ENCODE measurements around the gene TM4SF5.

TM4SF5 gene, protein sequence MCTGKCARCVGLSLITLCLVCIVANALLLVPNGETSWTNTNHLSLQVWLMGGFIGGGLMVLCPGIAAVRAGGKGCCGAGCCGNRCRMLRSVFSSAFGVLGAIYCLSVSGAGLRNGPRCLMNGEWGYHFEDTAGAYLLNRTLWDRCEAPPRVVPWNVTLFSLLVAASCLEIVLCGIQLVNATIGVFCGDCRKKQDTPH

GRCh38 chr17:4771519-4772234 lies at the start of gene TM4SF5:
Gene TM4SF5, plus strand, starts transcription at chr17:4771886. Its CDS starts 37 bp downstream, at chr17:4771923.
- H3K27me3 ChIP-seq (replicated peaks; ENCODE audit: control insufficient read depth, insufficient read depth, low read length) = no peaks in the 10 kb centered on the region
- no peak within 1 kb of the TSS for H3K4me3 ChIP-seq (replicated peaks; ENCODE audit: low read depth, low read length)
- H3K36me3 ChIP-seq (ENCODE audit: control insufficient read depth, insufficient read depth, low read length) = no peaks in the 10 kb centered on the region
- TF ChIP-seq, protein P1, sequence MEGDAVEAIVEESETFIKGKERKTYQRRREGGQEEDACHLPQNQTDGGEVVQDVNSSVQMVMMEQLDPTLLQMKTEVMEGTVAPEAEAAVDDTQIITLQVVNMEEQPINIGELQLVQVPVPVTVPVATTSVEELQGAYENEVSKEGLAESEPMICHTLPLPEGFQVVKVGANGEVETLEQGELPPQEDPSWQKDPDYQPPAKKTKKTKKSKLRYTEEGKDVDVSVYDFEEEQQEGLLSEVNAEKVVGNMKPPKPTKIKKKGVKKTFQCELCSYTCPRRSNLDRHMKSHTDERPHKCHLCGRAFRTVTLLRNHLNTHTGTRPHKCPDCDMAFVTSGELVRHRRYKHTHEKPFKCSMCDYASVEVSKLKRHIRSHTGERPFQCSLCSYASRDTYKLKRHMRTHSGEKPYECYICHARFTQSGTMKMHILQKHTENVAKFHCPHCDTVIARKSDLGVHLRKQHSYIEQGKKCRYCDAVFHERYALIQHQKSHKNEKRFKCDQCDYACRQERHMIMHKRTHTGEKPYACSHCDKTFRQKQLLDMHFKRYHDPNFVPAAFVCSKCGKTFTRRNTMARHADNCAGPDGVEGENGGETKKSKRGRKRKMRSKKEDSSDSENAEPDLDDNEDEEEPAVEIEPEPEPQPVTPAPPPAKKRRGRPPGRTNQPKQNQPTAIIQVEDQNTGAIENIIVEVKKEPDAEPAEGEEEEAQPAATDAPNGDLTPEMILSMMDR (IDR thresholded peaks at IDR 0.05; ENCODE audit: insufficient read depth, low read length, poor library complexity, severe bottlenecking) = no peak
- no peak for DNase-seq (ENCODE audit: extremely low read depth, insufficient read length)

- TF ChIP-seq, protein P1 (IDR thresholded peaks at IDR 0.05; ENCODE audit: insufficient read depth, low read length, poor library complexity, severe bottlenecking) = no peak
- Histone ChIP-seq H3K27me3 (replicated peaks; ENCODE audit: control insufficient read depth, insufficient read depth, low read length) (no peaks in the 10 kb centered on the region), H3K4me3 (replicated peaks; ENCODE audit: low read depth, low read length) (no peak overlapping the region), H3K36me3 (ENCODE audit: control insufficient read depth, insufficient read depth, low read length) (peaks cover 6% of the 10 kb centered on the region)
- DNase-seq (ENCODE audit: extremely low read depth, insufficient read length) = no peak
Measured at GRCh38 chr17:4722678-4723240, 48.9 kb upstream of the TM4SF5 start.

DNA sequence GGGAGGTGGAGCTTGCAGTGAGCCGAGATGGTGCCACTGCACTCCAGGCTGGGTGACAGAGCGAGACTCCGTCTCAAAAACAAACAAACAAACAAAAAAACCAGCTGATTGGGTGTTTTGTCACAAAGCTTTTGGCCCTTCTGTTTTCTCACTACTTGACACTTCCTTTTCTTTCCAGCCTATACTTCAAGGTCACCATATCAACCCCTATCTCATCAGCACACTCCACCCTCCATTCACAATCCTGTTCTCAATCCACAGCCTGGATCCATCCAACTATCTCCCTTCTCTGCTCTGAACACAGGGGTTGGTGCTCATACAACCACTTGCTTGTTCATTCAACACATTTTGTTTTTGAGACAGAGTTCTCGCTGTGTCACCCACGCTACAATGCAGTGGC lies 47.0 kb upstream of the TM4SF5 start:
- Histone ChIP-seq H3K27me3 (replicated peaks; ENCODE audit: control insufficient read depth, insufficient read depth, low read length) (no peaks in the 10 kb centered on the region), H3K4me3 (replicated peaks; ENCODE audit: low read depth, low read length) (no peak overlapping the region), H3K36me3 (ENCODE audit: control insufficient read depth, insufficient read depth, low read length) (peaks cover 2% of the 10 kb centered on the region; the same call in 1 of the 2 replicates)
- DNase-seq (ENCODE audit: extremely low read depth, insufficient read length) = no peak
- TF ChIP-seq, protein P1 (IDR thresholded peaks at IDR 0.05; ENCODE audit: insufficient read depth, low read length, poor library complexity, severe bottlenecking) = no peak

GRCh38 chr17:4725646-4726310 lies 45.9 kb upstream of the TM4SF5 start:
- no peak for DNase-seq (ENCODE audit: extremely low read depth, insufficient read length)
- Histone ChIP-seq H3K36me3 (ENCODE audit: control insufficient read depth, insufficient read depth, low read length) (no peaks in the 10 kb centered on the region), H3K4me3 (replicated peaks; ENCODE audit: low read depth, low read length) (no peak overlapping the region), H3K27me3 (replicated peaks; ENCODE audit: control insufficient read depth, insufficient read depth, low read length) (no peaks in the 10 kb centered on the region)
- TF ChIP-seq, protein P1 (IDR thresholded peaks at IDR 0.05; ENCODE audit: insufficient read depth, low read length, poor library complexity, severe bottlenecking) = no peak

GRCh38 chr17:4728124-4728523 lies 43.6 kb upstream of the TM4SF5 start:
- TF ChIP-seq, protein P1 (IDR thresholded peaks at IDR 0.05; ENCODE audit: insufficient read depth, low read length, poor library complexity, severe bottlenecking) = no peak
- no peaks in the 10 kb centered on the region for H3K27me3 ChIP-seq (replicated peaks; ENCODE audit: control insufficient read depth, insufficient read depth, low read length)
- DNase-seq (ENCODE audit: extremely low read depth, insufficient read length) = no peak
- no peaks in the 10 kb centered on the region for H3K36me3 ChIP-seq (ENCODE audit: control insufficient read depth, insufficient read depth, low read length)
- no peak overlapping the region for H3K4me3 ChIP-seq (replicated peaks; ENCODE audit: low read depth, low read length)

All from GM06990 (cell line).